Subcutaneous adipose tissue (tissue), 4 donors: ENCODE results near the gene ENOX1. TPM values are rescaled to one million over a fixed set of nuclear protein-coding genes. Genes with fewer than 3 reads are reported as not detected.

Experiments used
- total RNA-seq, 4 donors: library from RNA; depleted of rRNA; stranded (reverse); fragments of >200 nt; gene quantifications; one replicate each; pipeline ENCODE4 v1.1.0, GENCODE V29; 2016
- TF ChIP-seq, protein P1 (sequence below): fragments of 450-650 bp; IDR thresholded peaks from one replicate; pipeline ENCODE4 v1.5.1; 2016; ENCODE audit warnings: low read depth, mild to moderate bottlenecking, control low read depth, antibody characterized with exemption, moderate library complexity

The ENOX1 gene
- total RNA-seq, 4 donors from 2014 or later, result 0.66 to 4.7 (median 2.1) TPM

- TF ChIP-seq, protein P1, sequence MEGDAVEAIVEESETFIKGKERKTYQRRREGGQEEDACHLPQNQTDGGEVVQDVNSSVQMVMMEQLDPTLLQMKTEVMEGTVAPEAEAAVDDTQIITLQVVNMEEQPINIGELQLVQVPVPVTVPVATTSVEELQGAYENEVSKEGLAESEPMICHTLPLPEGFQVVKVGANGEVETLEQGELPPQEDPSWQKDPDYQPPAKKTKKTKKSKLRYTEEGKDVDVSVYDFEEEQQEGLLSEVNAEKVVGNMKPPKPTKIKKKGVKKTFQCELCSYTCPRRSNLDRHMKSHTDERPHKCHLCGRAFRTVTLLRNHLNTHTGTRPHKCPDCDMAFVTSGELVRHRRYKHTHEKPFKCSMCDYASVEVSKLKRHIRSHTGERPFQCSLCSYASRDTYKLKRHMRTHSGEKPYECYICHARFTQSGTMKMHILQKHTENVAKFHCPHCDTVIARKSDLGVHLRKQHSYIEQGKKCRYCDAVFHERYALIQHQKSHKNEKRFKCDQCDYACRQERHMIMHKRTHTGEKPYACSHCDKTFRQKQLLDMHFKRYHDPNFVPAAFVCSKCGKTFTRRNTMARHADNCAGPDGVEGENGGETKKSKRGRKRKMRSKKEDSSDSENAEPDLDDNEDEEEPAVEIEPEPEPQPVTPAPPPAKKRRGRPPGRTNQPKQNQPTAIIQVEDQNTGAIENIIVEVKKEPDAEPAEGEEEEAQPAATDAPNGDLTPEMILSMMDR, result no peak
Observed at GRCh38 chr13:43555667-43556066, 231.1 kb downstream of the ENOX1 start.

- TF ChIP-seq, protein P1, result no peak
Observed at GRCh38 chr13:43551897-43552456, 234.8 kb downstream of the ENOX1 start.

GRCh38 chr13:43546816-43547215, 240.0 kb downstream of the ENOX1 start:
- TF ChIP-seq, protein P1, result no peak

- TF ChIP-seq, protein P1, result no peak
Observed at GRCh38 chr13:43546251-43546650, 240.5 kb downstream of the ENOX1 start.

- TF ChIP-seq, protein P1, result no peak
Observed at GRCh38 chr13:43545317-43545874, 241.4 kb downstream of the ENOX1 start.

GRCh38 chr13:43544631-43545030, 242.1 kb downstream of the ENOX1 start:
- TF ChIP-seq, protein P1, result no peak

DNA sequence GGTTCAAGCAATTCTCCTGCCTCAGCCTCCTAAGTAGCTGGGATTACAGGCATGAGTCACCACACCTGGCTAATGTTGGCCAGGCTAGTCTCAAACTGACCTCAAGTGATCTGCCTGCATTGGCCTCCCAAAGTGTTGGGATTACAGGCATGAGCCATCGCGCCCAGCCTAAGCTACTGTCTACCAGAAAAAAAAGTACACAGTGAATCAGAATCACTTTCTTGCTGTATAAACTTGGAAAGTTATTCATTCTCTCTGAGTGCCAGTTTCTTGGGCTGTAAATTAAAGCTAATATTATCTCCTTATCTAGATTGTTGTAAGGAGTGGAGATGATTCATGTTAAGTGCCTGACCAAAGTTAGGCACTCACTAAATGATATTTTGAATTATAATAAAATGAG, 242.8 kb downstream of the ENOX1 start:
- TF ChIP-seq, protein P1, result no peak
